NB4 (cell line): ENCODE data around the gene LYPD5.

Experiments used
- DNase-seq: peaks from one replicate; pipeline ENCODE4 v3.0.0; 2010; ENCODE audit warnings: low read depth
- H3K4me3 ChIP-seq: one replicate; pipeline ENCODE4 v1.5.1; 2011; ENCODE audit warnings: mild to moderate bottlenecking, low read depth, low read length, moderate library complexity
- MYC ChIP-seq: IDR thresholded peaks from 2 replicates; pipeline ENCODE4 v1.6.1; 2011; ENCODE audit warnings: low read depth, low read length
- POLR2A ChIP-seq: IDR thresholded peaks from 2 replicates; pipeline ENCODE4 v1.6.1; 2011; ENCODE audit warnings: mild to moderate bottlenecking; ENCODE audit not compliant: insufficient read length; ENCODE audit errors: extremely low read depth
- TF ChIP-seq, protein P1 (sequence below): IDR thresholded peaks from one replicate; pipeline ENCODE4 v1.5.1; 2012; ENCODE audit warnings: low read depth, low read length
- TF ChIP-seq, protein P2 (sequence below): IDR thresholded peaks from 2 replicates; pipeline ENCODE4 v1.6.1; 2011; ENCODE audit warnings: low read depth, low read length

The LYPD5 gene

DNA sequence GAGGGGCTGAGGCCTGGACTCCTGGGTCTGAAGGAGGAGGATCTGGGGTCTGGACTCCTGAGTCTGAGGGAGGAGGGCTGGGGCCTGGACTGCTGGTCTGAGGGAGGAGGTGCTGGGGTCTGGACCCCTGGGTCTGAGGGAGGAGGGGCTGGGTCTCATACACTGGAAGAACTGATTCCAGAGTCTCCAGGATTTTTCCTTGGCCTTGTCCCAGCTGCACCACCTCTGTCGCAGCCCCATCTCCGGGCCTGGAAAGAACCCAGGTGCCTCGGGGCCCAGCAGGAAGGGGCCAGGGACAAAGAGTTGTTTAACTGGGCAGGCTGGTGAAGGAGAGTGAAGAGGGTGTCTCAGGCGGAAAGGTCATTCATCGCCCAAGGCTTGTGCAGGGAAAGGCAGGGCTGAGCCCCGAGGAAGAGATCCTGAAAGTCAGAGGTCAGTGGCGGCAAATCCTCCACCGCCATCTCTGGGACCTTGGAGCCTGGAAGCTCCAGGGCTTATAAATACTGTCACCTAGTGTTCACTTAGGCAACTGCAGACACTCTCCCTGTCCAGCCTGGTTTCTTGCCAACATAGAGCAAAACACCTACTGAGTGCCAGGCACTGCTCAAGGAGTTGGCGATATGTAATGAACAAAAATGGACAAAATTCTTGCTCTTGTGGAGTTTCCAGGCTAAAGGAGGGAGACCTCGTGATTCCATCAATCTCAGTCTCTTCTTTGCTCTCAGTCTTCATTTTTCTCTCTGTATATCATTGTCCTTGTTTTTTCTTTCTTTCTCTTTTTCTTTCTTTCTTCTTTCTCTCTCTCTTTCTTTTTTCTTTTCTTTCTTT is 17.1 kb downstream of the LYPD5 start:
- DNase-seq = peak; percentile 71
- no peak overlapping the region for H3K4me3 ChIP-seq
- TF ChIP-seq, protein P1, sequence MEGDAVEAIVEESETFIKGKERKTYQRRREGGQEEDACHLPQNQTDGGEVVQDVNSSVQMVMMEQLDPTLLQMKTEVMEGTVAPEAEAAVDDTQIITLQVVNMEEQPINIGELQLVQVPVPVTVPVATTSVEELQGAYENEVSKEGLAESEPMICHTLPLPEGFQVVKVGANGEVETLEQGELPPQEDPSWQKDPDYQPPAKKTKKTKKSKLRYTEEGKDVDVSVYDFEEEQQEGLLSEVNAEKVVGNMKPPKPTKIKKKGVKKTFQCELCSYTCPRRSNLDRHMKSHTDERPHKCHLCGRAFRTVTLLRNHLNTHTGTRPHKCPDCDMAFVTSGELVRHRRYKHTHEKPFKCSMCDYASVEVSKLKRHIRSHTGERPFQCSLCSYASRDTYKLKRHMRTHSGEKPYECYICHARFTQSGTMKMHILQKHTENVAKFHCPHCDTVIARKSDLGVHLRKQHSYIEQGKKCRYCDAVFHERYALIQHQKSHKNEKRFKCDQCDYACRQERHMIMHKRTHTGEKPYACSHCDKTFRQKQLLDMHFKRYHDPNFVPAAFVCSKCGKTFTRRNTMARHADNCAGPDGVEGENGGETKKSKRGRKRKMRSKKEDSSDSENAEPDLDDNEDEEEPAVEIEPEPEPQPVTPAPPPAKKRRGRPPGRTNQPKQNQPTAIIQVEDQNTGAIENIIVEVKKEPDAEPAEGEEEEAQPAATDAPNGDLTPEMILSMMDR = peak; percentile 87
- TF ChIP-seq MYC = no peak

DNA sequence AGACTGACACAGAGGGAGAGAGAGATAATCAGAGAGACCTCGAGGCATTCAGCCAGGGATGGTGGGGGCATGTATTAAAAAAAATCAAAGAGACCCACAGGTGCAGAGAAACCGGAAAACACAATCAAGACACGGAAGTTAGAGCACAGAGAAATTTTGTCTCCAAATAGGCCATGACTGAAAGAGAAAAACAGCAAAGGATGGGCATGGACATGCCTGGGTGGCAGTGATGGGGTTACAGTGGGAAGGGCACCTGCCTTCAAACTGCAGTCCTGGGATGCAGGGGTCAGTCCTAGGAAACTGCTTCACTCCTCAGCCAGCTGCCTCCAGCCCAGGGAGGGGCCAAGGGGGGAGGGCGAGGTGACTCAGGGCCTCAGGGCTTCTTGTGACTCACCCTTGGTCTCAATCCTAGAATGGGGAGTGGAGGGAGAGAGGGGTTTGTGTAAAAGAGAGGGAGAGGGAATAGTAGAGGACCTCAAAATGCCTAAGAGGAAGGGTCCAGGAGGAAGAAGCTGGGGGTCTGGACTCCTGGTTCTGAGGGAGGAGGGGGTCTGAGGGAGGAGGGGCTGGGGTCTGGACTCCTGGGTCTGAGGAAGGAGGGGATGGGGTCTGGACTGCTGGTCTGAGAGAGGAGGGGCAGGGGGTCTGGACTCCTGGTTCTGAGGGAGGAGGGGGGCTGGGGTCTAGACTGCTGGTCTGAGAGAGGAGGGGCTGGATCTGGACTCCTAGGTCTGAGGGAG is 17.8 kb downstream of the LYPD5 start:
- TF ChIP-seq MYC = no peak
- TF ChIP-seq, protein P2, sequence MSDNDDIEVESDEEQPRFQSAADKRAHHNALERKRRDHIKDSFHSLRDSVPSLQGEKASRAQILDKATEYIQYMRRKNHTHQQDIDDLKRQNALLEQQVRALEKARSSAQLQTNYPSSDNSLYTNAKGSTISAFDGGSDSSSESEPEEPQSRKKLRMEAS = no peak
- TF ChIP-seq POLR2A = no peak
- TF ChIP-seq, protein P1 = no peak
- DNase-seq = peak; percentile 66
- no peak overlapping the region for H3K4me3 ChIP-seq

DNA sequence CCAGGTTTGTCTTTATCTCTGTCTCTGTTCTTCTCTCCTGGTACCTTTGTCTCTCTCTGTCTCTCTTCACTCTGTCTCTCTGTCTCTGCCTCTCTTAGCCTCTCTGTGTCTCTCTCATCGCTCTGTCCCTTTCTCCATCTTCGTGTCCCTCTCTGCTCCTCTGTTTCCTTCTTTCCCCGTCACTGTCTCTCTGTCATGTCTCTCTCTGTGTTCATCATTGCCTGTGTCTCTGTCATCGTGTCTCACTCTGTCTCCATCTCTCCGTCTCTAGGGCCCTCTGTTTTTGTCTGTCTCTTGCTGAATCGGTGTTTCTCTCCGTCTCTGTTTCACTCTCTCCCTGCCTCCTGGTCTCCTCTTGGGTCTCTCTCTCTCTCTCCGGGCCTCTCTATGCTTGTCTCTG is 18.6 kb downstream of the LYPD5 start:
- no peak for DNase-seq
- TF ChIP-seq MYC (no peak), POLR2A (no peak)
- TF ChIP-seq, protein P2 = no peak
- TF ChIP-seq, protein P1 = no peak
- H3K4me3 ChIP-seq = no peak overlapping the region

DNA sequence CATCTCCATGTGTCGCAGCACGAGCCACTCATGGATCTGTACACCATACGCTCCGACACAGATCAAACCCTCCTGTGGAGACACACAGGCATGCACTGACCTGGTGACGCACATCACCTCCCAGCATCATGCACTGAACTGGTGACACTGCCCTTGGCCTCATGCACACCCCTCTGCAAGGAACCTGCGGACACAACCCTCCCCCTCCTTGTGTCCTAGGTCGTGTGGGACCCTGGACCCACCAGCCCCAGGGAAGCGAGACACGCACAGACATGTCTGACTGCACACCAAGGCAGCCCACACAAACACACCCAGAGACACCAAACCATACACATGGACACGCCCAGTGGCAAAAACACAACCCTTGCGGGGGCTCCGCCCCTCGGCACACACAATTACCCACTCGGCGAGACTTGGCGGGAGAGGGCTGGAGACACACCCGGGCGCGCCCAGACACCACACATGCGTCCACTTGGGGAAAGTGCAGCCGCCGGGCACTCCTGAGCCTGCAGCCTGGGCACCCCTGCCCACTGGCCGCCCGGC is 19.5 kb downstream of the LYPD5 start:
- no peak for TF ChIP-seq POLR2A
- TF ChIP-seq, protein P2 = no peak
- TF ChIP-seq, protein P1 = no peak
- no peak for TF ChIP-seq MYC
- DNase-seq = no peak
- H3K4me3 ChIP-seq = no peak overlapping the region

DNA sequence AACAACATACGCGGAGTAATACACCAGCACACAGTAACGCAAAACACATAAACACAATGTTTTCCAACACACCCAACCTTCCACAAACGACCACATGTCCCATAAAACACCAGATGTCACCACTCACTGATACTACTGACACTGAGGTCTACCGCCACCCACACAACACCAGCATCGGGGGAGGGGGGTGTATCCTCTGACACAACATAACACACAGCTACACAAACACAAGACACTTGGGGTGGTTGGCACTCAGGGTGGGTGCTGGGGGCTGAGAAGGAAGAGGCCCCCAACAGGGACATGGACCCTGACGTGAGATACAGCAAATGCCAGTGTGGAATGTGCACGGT is 20.0 kb downstream of the LYPD5 start:
- DNase-seq = no peak
- no peak overlapping the region for H3K4me3 ChIP-seq

More for the DNA sequence above, 20.0 kb downstream of the LYPD5 start:
- TF ChIP-seq, protein P1 = no peak
- TF ChIP-seq, protein P2 = no peak
- TF ChIP-seq POLR2A = no peak
- no peak for TF ChIP-seq MYC
